Mucosa of gallbladder (tissue), 1 donor: Measurements from ENCODE around the gene SULT6B1. TPM values are rescaled to one million over a fixed set of nuclear protein-coding genes. Genes with fewer than 3 reads are reported as not detected.

ENCODE experiments used
- DNase-seq: peaks from one replicate; pipeline ENCODE4 v3.0.0-alpha.2; 2020; ENCODE audit warnings: low spot score
- total RNA-seq: library from RNA; stranded (reverse); gene quantifications from one replicate; pipeline ENCODE4 v1.2.1, GENCODE V29; 2021
- donor health status: DM: no; HTN: no; CAD: no.

Gene SULT6B1
- total RNA-seq, 1 donor from 2014 or later, result not detected

GRCh38 chr2:37153224-37153623, 35.2 kb downstream of the SULT6B1 start:
- DNase-seq, result no peak

DNA sequence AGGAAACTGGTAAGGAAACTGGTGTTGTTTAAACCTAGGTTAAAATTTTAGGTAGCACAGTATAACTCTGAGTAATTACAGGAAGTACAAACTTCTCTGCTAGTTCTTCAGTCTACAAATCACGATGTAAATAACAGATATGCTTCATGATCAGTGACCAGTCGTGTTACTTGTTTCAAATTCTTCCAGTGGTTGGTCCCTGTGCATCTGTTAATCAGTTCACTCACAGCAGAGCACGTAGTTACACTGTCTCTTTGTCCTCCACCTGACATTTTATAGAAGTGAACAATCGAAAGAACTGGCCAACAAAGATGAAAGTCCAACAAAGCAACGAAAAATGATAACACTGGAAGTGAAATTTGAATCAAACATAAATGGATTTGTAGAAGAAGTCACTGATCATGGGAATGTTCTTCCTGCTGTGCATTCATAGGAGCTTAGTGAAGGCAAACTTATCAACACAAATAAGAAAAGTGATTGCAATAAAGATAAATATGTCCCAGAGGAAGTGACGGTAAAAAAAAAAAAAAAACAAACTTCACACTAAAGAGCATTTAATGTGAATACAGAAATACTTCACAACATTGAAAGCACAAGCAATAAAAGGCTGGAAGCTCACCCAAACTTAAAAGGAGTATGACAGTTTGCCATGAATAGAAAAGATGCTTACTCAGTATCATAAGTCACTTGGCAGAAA, 38.7 kb downstream of the SULT6B1 start:
- DNase-seq, result no peak

- peak; percentile 51 for DNase-seq
These were observed 40.1 kb downstream of the SULT6B1 start for GRCh38 chr2:37148325-37148724.

DNA sequence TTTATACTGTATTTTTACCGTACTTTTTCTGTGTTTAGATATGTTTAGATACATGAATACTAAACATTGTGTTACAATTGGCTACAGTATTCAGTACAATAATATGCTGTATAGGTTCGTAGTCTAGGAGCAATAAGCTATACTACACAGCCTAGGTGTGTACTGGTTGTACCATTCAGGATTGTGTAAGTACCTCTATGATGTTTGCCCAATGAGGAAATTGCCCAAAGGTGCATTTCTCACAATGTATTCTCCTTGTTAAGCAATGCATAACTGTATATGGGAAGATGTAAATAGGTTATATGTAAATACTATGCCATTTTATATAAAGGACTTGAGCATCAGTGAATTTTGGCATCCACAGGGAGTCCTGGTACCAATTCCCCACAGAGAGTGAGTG, 42.4 kb downstream of the SULT6B1 start:
- DNase-seq, result no peak

DNA sequence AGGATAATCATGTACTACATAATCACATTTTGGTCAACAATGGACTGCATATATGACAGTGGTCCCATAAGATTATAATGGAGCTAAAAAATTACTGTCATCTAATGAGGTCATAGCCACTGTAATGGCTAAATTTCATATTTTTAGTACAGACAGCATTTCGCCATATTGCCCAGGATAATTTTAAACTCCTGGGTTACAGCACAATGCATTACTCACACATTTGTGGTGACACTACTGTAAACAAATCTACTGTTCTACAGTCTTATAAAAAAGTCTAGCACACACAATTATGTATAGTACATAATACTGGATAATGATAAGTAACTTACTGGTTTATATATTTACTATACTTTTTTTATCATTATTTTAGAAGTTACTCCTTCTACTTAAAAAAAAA, 44.5 kb downstream of the SULT6B1 start:
- no peak for DNase-seq

DNA sequence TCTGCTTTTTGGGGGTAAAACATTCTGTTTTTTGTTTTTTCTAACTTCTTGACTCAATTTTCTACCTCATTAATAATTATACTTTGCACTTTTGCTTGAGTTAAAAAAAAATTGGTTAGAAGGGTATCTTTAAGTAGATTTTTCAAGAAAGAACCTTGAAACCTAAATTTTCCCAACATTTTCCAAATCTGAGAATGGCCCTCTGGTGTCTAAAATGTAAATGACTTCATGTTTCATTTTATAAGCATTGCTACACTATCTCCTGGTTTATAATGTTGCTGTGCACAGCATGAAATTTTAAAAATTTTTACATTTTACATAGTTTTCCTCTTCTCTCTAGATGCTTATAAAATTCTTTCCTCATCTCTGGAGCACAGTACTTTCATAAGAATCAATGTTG, 45.9 kb downstream of the SULT6B1 start:
- DNase-seq, result no peak

- no peak for DNase-seq
These were observed 55.6 kb downstream of the SULT6B1 start for GRCh38 chr2:37132914-37133313.

DNA sequence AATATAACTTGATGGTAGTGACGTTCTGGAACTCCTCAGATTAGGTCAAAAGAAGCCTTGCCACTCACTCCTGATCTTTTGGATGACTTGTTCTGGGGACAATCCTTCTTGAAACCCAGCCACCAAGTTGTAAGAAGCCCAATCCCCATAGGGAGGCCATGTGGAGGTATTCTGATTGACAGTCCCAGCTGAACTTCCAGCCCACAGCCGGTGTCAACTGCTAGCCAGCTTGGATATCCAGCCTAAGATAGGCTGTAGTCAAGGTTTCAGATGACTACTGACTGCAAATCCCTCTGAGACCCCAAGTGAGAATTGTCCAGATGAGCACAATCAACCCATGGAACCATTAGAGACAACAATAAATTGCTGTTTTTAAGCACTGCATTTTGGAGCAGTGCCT, 63.1 kb downstream of the SULT6B1 start:
- no peak for DNase-seq

- no peak for DNase-seq
These were observed 69.3 kb downstream of the SULT6B1 start for GRCh38 chr2:37119157-37119556.

Other genes with a start within 250 kb of the SULT6B1 start
- 23.8 TPM for gene STRN, start 222.1 kb downstream of the SULT6B1 start, total RNA-seq
- gene HEATR5B, start 104.3 kb downstream of the SULT6B1 start, total RNA-seq, result 22.4 TPM
- 5.8 TPM for gene GPATCH11, start 104.2 kb downstream of the SULT6B1 start, total RNA-seq
- 28.7 TPM for gene EIF2AK2, start 31.7 kb downstream of the SULT6B1 start, total RNA-seq
- 45.9 TPM for gene CEBPZOS, start 7.8 kb upstream of the SULT6B1 start, total RNA-seq
- gene CEBPZ, start 42.9 kb upstream of the SULT6B1 start, total RNA-seq, result 29.2 TPM
- gene NDUFAF7, start 43.0 kb upstream of the SULT6B1 start, total RNA-seq, result 11.4 TPM
- gene PRKD3, start 136.2 kb upstream of the SULT6B1 start, total RNA-seq, result 23.9 TPM
- gene QPCT, start 156.0 kb upstream of the SULT6B1 start, total RNA-seq, result 7.9 TPM